Cortex of kidney (tissue), 1 donor: ENCODE measurements around the gene RANBP3.

Source experiments
- DNase-seq: peaks from one replicate; lab custom pipeline; 2025; lab: John Stamatoyannopoulos, UW

Gene RANBP3

DNA sequence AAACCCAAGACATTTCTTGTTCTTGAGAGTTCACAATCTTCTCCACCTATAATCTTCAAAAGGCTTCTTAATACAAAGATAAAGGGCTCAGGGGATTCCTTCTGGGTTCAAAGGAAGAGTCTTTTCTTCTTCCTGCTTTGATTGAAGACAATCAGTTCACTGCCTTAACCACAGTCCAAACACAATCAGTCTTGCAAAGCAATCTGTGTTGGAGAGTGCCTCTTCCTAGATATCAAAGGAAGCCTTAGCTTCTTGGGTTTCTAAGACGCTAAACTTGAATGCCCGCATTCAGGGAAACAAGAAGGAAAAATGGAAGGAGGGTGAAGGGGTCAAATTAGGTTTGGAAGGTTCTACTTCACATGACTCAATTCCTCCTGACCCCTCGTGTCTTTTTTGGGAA is 27.2 kb downstream of the RANBP3 start:
- DNase-seq = no peak

- DNase-seq = no peak
These were observed 28.1 kb downstream of the RANBP3 start for GRCh38 chr19:5949792-5950305.

- DNase-seq = no peak
These were observed 29.0 kb downstream of the RANBP3 start for GRCh38 chr19:5948752-5949564.

DNA sequence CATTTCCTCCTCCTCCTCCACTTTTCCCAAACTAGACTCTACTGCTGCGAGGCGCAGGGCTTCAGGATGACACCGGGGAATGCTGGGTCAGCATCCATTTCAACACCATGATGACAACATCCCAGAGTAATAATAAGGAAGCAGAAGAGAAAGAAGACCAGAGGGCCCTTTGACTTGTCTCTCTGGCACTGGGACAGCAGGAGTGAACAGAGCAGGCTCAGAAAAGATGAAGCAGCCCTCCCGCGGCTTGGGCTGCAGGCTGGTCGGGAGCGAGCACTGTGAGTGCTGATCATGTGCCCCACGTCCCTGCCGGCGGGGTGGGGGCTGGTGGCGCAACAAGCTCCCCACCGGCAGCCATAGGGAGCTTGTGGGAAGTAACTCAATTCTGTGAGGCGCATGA is 30.5 kb downstream of the RANBP3 start:
- no peak for DNase-seq

DNA sequence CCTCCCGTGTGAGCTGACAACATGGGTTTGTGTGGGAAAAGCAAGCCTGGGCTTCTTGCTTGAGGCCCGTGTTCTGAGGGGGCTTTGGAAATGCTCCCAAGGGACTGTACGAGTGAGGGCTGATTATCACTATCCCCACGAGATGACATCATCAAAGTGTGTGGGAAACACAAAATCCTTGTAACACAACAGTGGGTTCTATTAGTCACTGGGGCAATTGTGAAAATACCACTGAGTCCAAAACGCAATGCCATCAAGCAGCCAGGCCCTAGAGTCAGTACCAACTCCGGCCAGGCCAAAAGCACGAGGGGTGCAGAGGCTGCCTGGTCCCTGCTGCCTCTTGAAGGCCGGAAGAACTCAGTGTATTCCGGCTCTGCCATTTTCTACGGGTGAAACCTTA is 34.3 kb downstream of the RANBP3 start:
- DNase-seq = no peak

DNA sequence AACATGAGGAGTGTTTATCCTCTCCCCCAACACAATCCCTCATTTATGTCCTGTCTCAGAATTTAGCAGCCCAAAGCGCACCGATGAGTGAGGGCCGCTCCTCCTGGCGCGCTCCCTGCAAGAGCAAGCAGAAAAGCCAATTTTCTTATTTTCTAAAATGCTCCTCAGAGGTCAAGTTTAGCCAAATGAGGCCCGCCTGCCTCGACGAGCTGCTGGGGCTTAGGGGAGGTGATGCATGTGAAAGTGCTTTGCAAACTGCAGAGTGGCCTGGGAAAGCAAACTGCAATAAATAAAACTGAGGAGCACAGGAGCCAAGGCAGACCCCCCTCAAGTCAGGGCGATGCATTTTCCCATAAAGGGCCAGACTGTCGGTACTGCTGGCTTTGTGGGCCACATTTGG is 34.9 kb downstream of the RANBP3 start:
- no peak for DNase-seq

DNA sequence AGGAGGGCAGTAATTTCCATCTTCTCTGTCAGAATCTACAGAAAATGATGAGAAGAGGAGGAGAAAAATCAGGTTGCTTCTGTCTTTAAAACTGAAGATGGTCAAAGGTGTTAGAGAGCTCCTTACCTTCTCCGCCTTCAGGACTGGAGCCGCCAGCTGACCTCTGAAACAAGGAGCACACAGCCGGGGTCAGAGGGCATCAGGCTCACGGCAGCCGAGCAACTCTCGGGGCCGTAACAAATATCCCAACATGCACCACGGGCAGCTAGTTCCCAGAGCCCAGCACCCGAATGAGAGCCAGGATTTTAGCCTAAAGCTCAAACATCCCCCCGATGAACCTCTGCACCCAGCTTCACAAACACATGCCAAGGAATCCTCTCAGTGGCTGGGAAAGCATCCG is 36.3 kb downstream of the RANBP3 start:
- no peak for DNase-seq

GRCh38 chr19:5940260-5941208 is 37.4 kb downstream of the RANBP3 start:
- no peak for DNase-seq

DNA sequence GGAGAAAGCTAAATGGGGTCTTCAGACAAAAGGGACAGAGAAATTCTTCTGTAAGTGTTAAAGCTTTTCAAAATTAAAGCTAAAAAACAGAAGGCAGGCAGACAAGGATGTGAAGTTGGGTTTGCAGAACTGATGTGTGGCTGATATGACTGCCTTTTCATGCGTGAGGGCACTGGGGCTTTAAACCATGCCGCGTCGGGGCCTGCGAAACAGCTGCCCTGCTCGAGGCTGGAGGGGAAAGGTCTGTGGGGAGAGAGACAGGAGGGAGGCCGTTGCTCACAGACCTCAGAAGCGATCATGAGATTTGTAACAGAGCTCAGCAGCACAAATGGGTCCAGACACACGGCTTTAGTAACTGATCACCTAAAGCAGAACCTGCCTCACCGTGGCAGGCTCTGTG is 40.4 kb downstream of the RANBP3 start:
- no peak for DNase-seq

- no peak for DNase-seq
These were observed 41.7 kb downstream of the RANBP3 start for GRCh38 chr19:5936292-5936592.

DNA sequence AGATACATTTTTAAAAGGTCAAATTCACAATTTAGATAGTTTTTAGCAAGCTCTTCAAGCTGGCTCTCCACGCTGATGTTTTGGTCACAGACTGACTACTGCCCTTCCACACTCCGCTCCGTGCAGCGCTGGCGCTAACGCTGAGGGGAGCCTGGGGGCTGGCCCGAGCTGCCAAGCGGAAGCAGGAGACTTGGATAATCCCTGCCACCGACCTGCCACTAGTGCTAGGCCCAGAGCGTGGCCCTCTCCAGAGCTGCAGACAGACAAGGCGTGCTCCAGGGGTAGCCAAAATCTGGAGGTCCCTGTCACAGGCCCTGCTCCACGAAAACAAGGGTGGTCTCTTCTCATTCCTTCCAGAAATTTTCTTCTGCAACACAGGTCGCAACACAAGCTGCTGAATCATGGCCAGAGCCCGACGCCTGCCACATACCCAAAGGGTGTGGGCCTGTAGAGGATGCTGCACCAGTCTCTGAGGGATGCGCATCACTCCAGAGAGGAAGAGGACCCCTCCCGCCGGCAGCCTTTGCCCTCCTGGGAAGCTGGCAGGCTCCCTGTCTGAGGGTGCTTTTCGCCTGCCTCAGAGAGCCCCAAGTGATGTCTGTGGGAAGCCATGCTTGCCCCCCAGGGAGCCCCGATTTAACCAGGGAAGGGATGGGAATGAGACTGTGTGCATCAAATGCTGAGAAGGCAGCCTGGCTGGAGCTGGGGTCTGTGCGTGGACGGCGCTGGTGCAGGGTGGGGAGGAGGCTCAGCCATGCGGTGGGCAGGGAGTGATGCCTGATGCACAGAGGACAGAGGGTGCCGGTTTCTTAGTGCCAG is 42.3 kb downstream of the RANBP3 start:
- DNase-seq = no peak

DNA sequence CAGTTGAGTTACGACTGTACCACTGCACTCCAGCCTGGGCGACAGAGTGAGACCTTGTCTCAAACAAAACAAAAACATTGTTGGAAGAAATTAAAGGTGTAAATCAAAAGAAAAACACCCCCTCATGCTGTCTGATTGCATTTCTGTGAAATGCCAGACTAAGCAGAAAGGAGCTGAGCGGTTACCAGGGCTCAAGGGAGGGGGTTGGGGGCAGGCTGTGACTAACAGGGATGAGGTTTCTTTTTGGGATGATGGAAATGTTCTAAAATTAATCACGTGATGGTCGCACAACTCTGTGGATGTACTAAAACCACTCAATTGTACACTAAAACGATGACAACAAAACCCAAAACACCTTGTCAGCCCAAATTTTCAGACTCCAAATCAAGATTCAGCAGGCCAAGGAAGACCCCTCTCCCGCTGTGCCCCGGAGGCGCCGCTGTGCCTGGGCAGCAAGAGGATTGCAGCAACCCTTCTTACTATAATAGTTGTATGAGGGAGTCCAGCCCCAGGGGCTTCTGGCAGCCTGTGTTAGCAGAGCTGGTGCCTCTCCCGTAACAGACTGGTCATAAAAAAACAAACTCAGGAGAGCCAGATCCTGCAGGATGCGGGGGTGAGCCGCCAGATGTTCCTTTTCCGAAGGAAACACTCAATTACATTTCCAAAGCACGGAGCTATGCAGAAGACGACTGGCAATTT is 43.0 kb downstream of the RANBP3 start:
- DNase-seq = no peak

- no peak for DNase-seq
These were observed 43.9 kb downstream of the RANBP3 start for GRCh38 chr19:5934069-5934401.

- DNase-seq = no peak
These were observed 44.4 kb downstream of the RANBP3 start for GRCh38 chr19:5933391-5934068.

GRCh38 chr19:5932609-5933262 is 45.2 kb downstream of the RANBP3 start:
- DNase-seq = no peak

DNA sequence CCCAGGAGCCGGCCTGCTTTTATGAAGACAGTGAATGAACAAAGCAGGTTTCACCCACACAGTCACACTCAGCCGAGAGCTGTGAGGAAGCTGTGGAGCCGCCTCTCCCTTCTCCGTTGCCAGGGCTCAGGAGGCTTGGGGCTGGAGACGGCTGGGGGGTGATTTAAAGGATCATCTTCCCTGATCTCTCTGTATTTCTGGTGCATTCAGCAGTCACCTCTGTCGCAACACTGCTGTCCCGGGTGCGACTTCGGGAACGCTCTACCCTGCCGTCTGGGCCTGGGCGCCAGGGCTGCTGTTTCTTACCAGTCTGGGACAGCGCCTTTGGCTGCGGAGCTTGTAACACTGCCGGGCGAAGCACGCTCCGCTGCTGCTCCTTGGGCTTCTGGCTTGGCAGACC is 45.8 kb downstream of the RANBP3 start:
- DNase-seq = no peak

DNA sequence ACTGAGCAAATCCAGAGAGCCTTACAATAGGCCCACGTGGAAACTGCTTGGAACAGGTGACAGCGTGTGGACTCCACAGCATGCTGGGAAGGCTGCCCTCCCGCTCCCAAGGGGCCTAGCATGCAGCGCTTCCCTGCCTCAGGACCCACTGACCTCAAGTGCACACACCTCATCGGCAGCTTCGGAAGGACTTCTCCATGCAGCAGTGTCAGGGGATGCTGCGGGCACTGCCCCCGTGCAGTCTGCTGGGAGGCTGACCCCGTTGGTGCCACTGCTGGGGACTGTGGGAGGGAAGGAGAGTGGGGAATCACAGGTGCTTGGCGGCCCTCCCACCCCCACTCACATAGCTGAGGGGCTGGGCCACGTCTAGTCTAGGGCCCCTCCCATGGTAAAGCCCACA is 46.7 kb downstream of the RANBP3 start:
- DNase-seq = no peak

GRCh38 chr19:5929625-5930024 is 48.3 kb downstream of the RANBP3 start:
- DNase-seq = no peak

DNA sequence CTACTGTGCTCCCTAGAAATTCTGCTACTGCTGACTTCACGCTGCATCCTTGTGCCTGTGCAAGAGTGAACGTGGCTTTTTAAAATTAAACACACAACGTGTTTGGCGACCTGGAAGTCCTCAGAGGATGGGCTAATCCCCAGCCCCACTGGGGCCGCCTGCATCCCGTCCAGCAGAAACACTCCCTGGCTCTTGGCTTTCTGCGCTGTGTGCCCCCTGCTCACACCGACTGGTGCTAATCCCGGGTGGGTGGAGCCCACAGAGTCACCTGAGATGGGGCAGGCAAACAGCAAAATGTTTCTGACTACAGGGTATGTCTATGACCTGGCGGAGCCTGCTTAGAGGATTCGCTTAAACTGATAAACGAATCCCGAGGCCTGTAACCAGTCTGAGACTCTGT is 48.8 kb downstream of the RANBP3 start:
- DNase-seq = no peak

DNA sequence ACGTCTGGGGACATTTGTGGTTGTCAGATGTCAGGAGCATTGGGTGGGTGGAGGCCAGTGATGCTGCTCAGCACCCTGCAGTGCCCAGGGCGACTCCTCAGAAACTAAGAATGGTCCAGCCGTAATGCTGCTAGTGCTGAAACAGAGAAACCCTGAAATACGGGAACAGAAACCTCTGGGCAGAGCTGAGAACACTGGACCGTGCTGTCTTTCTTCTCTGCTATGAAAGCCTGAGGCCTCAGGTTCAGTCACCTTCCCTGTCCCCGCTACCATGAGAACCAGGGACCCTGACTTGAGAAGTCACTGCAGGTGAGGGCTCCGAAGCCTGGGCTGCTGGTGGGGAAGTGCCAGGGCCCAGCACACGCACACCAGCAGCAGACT is 50.5 kb downstream of the RANBP3 start:
- DNase-seq = no peak
